Left lung (tissue), 10 donors: ENCODE data around the gene CACTIN. TPM values are rescaled to one million over a fixed set of nuclear protein-coding genes. Genes with fewer than 3 reads are reported as not detected.

Source experiments
- ATAC-seq: fragments of 200-7000 bp; cut with Tn5 transposase; one replicate; pipeline ENCODE4 v1.9.1; 2020; ENCODE audit warnings: moderate library complexity
- DNase-seq, 4 donors: peaks; one replicate each; pipeline ENCODE4 v3.0.0-alpha.2; 2013 to 2020
- H3K27ac ChIP-seq, 2 donors: fragments of 200-600 bp; sonication (generic) in 1 of 2; one replicate each; pipeline versions ENCODE4 v1.5.0 to v1.8.0; 2020 to 2021
- H3K27me3 ChIP-seq, 2 donors: fragments of 200-600 bp; sonication (generic) in 1 of 2; one replicate each; pipeline versions ENCODE4 v1.5.0 to v1.8.0; 2020 to 2021
- H3K36me3 ChIP-seq, 2 donors: fragments of 200-600 bp; sonication (generic) in 1 of 2; one replicate each; pipeline versions ENCODE4 v1.5.0 to v1.8.0; 2020 to 2021
- H3K4me1 ChIP-seq, 2 donors: fragments of 200-600 bp; one replicate each; pipeline ENCODE4 v1.8.0; 2021
- H3K4me3 ChIP-seq, 2 donors: fragments of 200-600 bp; sonication (generic) in 1 of 2; one replicate each; pipeline versions ENCODE4 v1.5.0 to v1.8.0; 2020 to 2021; ENCODE audit warnings: mild to moderate bottlenecking in 1 of 2
- H3K9me3 ChIP-seq, 2 donors: fragments of 200-600 bp; sonication (generic) in 1 of 2; one replicate each; pipeline versions ENCODE4 v1.5.0 to v1.8.0; 2020 to 2021
- CTCF ChIP-seq, 2 donors: fragments of 200-600 bp; sonication (generic) in 1 of 2; IDR thresholded peaks; one replicate each; pipeline versions ENCODE4 v1.5.0 to v1.8.0; 2021; ENCODE audit warnings: antibody characterized with exemption in 2 of 2
- intact Hi-C, 2 donors: fragments of 100-400 bp; cut with DNase I; formaldehyde crosslinking; loops; one replicate each; pipeline versions ENCODE4 v1.11.2 to v1.14.2; 2022
- polyA plus RNA-seq, 6 donors: library from polyadenylated mRNA; unstranded; fragments of 120-200 nt; gene quantifications; one replicate each; pipeline ENCODE4 v1.2.1, GENCODE V29; 2013; ENCODE audit not compliant: insufficient read length in 6 of 6
- total RNA-seq, 2 donors: library from RNA; stranded (reverse); fragmentation: NEBNext Ultra II Directional; extraction: Animal tissue kit (Norgen Biotek cat#: 25700); gene quantifications; one replicate each; pipeline ENCODE4 v1.2.1, GENCODE V29; 2021
- donor health status: DM: no; HTN: yes; CAD: no.
- donor health status: DM: no; HTN: no; CAD: no.

The CACTIN gene
- total and polyA plus RNA-seq, 8 donors = 19.8 to 33.2 (median 26.5) TPM

- peak overlapping the region in 1 of 2 donors; percentile 98 for H3K4me3 ChIP-seq
- H3K27me3 ChIP-seq = no peaks in the 10 kb centered on the region
- ATAC-seq (no peak), DNase-seq (no peak)
- peaks cover 12 to 17% of the 10 kb centered on the region in 2 donors for H3K4me1 ChIP-seq
- intact Hi-C loops = no loop called here
- peak overlapping the region; percentile 92 to 96 for H3K27ac ChIP-seq
- H3K9me3 ChIP-seq = no peaks in the 10 kb centered on the region
- peaks cover 0 to 31% of the 10 kb centered on the region in 2 donors for H3K36me3 ChIP-seq
- no peak for TF ChIP-seq CTCF (IDR thresholded peaks at IDR 0.05)
Observed at GRCh38 chr19:3627351-3627723, 747 bp upstream of the CACTIN start.

- intact Hi-C loops = no loop called here
- Histone ChIP-seq H3K36me3 (peaks cover 0 to 31% of the 10 kb centered on the region in 2 donors), H3K9me3 (no peaks in the 10 kb centered on the region), H3K4me3 (peak overlapping the region; percentile 93 to 98), H3K27ac (peak overlapping the region in 1 of 2 donors; percentile 92), H3K4me1 (peaks cover 12 to 17% of the 10 kb centered on the region in 2 donors), H3K27me3 (no peaks in the 10 kb centered on the region)
- ATAC-seq = no peak
- peak in 1 of 4 donors; percentile 77 for DNase-seq
- TF ChIP-seq CTCF (IDR thresholded peaks at IDR 0.05) = no peak
Observed at GRCh38 chr19:3625996-3626472, 556 bp downstream of the CACTIN start.

GRCh38 chr19:3623716-3624115 is 2.9 kb downstream of the CACTIN start:
- peaks cover 12 to 18% of the 10 kb centered on the region in 2 donors for H3K4me1 ChIP-seq

GRCh38 chr19:3622224-3622623 is 4.4 kb downstream of the CACTIN start:
- H3K27me3 ChIP-seq = no peaks in the 10 kb centered on the region
- H3K36me3 ChIP-seq = peaks cover 0 to 59% of the 10 kb centered on the region in 2 donors
- no peak overlapping the region for H3K4me3 ChIP-seq
- DNase-seq = no peak
- no peak overlapping the region for H3K27ac ChIP-seq
- intact Hi-C loops = no loop called here
- no peak for ATAC-seq
- no peaks in the 10 kb centered on the region for H3K9me3 ChIP-seq
- peaks cover 12 to 33% of the 10 kb centered on the region in 2 donors for H3K4me1 ChIP-seq
- no peak for TF ChIP-seq CTCF (IDR thresholded peaks at IDR 0.05)

More at GRCh38 chr19:3623716-3624115, 2.9 kb downstream of the CACTIN start:
- H3K9me3 ChIP-seq = no peaks in the 10 kb centered on the region
- H3K4me3 ChIP-seq = no peak overlapping the region
- no peak overlapping the region for H3K27ac ChIP-seq
- H3K27me3 ChIP-seq = no peaks in the 10 kb centered on the region
- TF ChIP-seq CTCF (IDR thresholded peaks at IDR 0.05) = no peak
- ATAC-seq (no peak), DNase-seq (peak in 1 of 4 donors; percentile 78)
- peaks cover 0 to 52% of the 10 kb centered on the region in 2 donors for H3K36me3 ChIP-seq
- intact Hi-C loops = no loop called here

GRCh38 chr19:3621689-3622088 is 4.9 kb downstream of the CACTIN start:
- H3K27ac ChIP-seq = no peak overlapping the region
- ATAC-seq = no peak
- DNase-seq = no peak
- H3K9me3 ChIP-seq = no peaks in the 10 kb centered on the region
- intact Hi-C loops = no loop called here
- no peak overlapping the region for H3K4me3 ChIP-seq
- no peak for TF ChIP-seq CTCF (IDR thresholded peaks at IDR 0.05)
- H3K36me3 ChIP-seq = peaks cover 0 to 64% of the 10 kb centered on the region in 2 donors
- peaks cover 12 to 35% of the 10 kb centered on the region in 2 donors for H3K4me1 ChIP-seq
- H3K27me3 ChIP-seq = no peaks in the 10 kb centered on the region
